NCI-H446 (cell line): ENCODE data around the gene SLC35G1.

Source experiments
- DNase-seq, 2 experiments: peaks; one replicate each; lab custom pipeline; 2025; lab: John Stamatoyannopoulos, UW

SLC35G1 gene

GRCh38 chr10:93893646-93894515, at the start of gene SLC35G1:
Gene SLC35G1, plus strand, starts transcription at chr10:93893978. Its CDS starts 56 bp downstream, at chr10:93894034.
- peak; percentile 22 to 81 for DNase-seq

GRCh38 chr10:93844979-93845626, 48.7 kb upstream of the SLC35G1 start:
- DNase-seq = no peak

GRCh38 chr10:93849593-93849992, 44.2 kb upstream of the SLC35G1 start:
- DNase-seq = no peak

- DNase-seq = peak in 1 of 2 experiments; percentile 14
Measured at GRCh38 chr10:93850031-93851015, 43.5 kb upstream of the SLC35G1 start.

GRCh38 chr10:93851169-93851568, 42.6 kb upstream of the SLC35G1 start:
- no peak for DNase-seq

- peak; percentile 23 to 69 for DNase-seq
Measured at GRCh38 chr10:93852476-93853095, 41.2 kb upstream of the SLC35G1 start.

- no peak for DNase-seq
Measured at GRCh38 chr10:93854975-93855374, 38.8 kb upstream of the SLC35G1 start.

GRCh38 chr10:93856349-93857145, 37.2 kb upstream of the SLC35G1 start:
- no peak for DNase-seq

- peak in 1 of 2 experiments; percentile 2 for DNase-seq
Measured at GRCh38 chr10:93859049-93859655, 34.6 kb upstream of the SLC35G1 start.

- DNase-seq = no peak
Measured at GRCh38 chr10:93861825-93862224, 32.0 kb upstream of the SLC35G1 start.

- DNase-seq = no peak
Measured at GRCh38 chr10:93865794-93866425, 27.9 kb upstream of the SLC35G1 start.

- DNase-seq = no peak
Measured at GRCh38 chr10:93867525-93867924, 26.3 kb upstream of the SLC35G1 start.

- no peak for DNase-seq
Measured at GRCh38 chr10:93871671-93872204, 22.0 kb upstream of the SLC35G1 start.

- peak; percentile 15 to 75 for DNase-seq
Measured at GRCh38 chr10:93872375-93873158, 21.2 kb upstream of the SLC35G1 start.

GRCh38 chr10:93873420-93874115, 20.2 kb upstream of the SLC35G1 start:
- no peak for DNase-seq

GRCh38 chr10:93874309-93875031, 19.3 kb upstream of the SLC35G1 start:
- no peak for DNase-seq

- DNase-seq = no peak
Measured at GRCh38 chr10:93875032-93875358, 18.8 kb upstream of the SLC35G1 start.

- DNase-seq = no peak
Measured at GRCh38 chr10:93876381-93876780, 17.4 kb upstream of the SLC35G1 start.
